Measurements from ENCODE around the gene CDH23. TPM values are rescaled to one million over a fixed set of nuclear protein-coding genes. Genes with fewer than 3 reads are reported as not detected.

Gene CDH23
- total and polyA plus RNA-seq, 2 of the 8 experiments (the other 6 are each of a cell fraction or from before 2014, with no cell fraction given): 1.9 to 4.9 TPM

DNA sequence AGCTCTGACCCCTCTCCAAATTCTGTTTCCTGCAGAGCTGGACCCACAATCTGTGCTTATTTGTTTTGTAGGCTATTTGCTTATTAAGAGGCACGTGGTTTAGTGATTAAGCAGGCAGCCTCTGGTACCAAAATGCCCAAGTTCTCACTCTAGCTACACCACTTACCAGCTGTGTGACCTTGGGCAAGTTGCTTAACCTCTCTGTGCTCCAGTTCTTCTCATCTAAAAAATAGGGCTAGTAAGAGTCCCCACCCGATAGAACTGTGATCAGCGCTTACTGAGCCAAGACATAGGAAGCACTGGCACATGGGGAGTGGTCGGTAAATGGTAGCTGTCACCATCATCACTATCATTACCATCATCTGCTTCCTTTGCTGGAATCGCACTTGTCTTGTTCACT lies 302.0 kb downstream of the CDH23 start:
- H4K20me1 ChIP-seq (replicated peaks in 1 of 2; ENCODE audit: control insufficient read depth in 1 of 2, insufficient read depth in 2 of 2, low read length in 2 of 2): no peaks in the 10 kb centered on the region
- no peak overlapping the region for H3K4me2 ChIP-seq (ENCODE audit: insufficient read depth in 1 of 2, low read depth in 2 of 2, low read length in 2 of 2)
- H4K91ac ChIP-seq (replicated peaks; ENCODE audit: insufficient read length, low read length): no peak overlapping the region
- no peaks in the 10 kb centered on the region for H3K27me3 ChIP-seq (replicated peaks in 1 of 4; ENCODE audit: control insufficient read depth in 3 of 4, extremely low read depth in 1 of 4, insufficient read depth in 3 of 4, low read length in 3 of 4)
- DNase-seq (ENCODE audit: low read depth in 1 of 2, low spot score in 2 of 2): no peak
- no peak overlapping the region for H3K56ac ChIP-seq (replicated peaks; ENCODE audit: insufficient read length, low read depth, low read length)
- H3K4me3 ChIP-seq (ENCODE audit: extremely low read depth in 1 of 4, insufficient read depth in 2 of 4, low read depth in 3 of 4, low read length in 4 of 4): no peak overlapping the region
- H3K23ac ChIP-seq (ENCODE audit: insufficient read length): no peak overlapping the region
- no peak overlapping the region for H3K27ac ChIP-seq (ENCODE audit: low read depth, low read length)
- no peak overlapping the region for H2BK20ac ChIP-seq (ENCODE audit: low read length)
- no peak overlapping the region for H2AFZ ChIP-seq (ENCODE audit: low read length)
- no peak overlapping the region for H2BK120ac ChIP-seq (replicated peaks; ENCODE audit: low read depth, low read length)
- WGBS, 2 experiments (ENCODE audit: extremely low coverage in 1 of 2, insufficient coverage in 1 of 2, insufficient read length in 1 of 2, insufficient replicate concordance in 2 of 2, low coverage in 1 of 2, low lambda C conversion rate in 2 of 2, missing lambda C conversion rate in 1 of 2): 88% methylated on average over 5 of the region's 5 CpGs; no CpG with 5 or more reads in 1 of the 2 experiments
- ChIA-PET POLR2A (ENCODE audit: partially characterized antibody) (interaction anchor here (0.9 kb wide), 1 partner anchor 79 kb away, joined by 3 read pairs; no protein-coding TSS in a partner anchor), CTCF (ENCODE audit: partially characterized antibody) (interaction anchor here (0.8 to 11.1 kb wide), 31 partner anchors 8 to 390 kb away, joined by 3 to 169 read pairs (median 7); partner anchors contain the start of gene VSIR)
- no peak overlapping the region for H3K18ac ChIP-seq (ENCODE audit: extremely low read depth, low read length)
- no peak overlapping the region for H2BK12ac ChIP-seq (ENCODE audit: low read depth, low read length)
- no peak overlapping the region for H4K5ac ChIP-seq (ENCODE audit: insufficient read length, low read depth, low read length)
- H3K4ac ChIP-seq (replicated peaks; ENCODE audit: insufficient read length, low read depth, low read length): no peak overlapping the region
- no peaks in the 10 kb centered on the region for H3K79me1 ChIP-seq (ENCODE audit: low read depth, low read length)
- no peak overlapping the region for H3K9ac ChIP-seq (replicated peaks in 1 of 4; ENCODE audit: extremely low read depth in 1 of 4, low read depth in 3 of 4, low read length in 3 of 4)
- no peak overlapping the region for H4K8ac ChIP-seq (ENCODE audit: extremely low read depth, insufficient read depth, low read length)
- H2BK15ac ChIP-seq (ENCODE audit: low read length): no peak overlapping the region
- peak; percentile 75; the same call in 1 of the 2 replicates for TF ChIP-seq KDM1A (IDR thresholded peaks at IDR 0.05; ENCODE audit: borderline replicate concordance, low read length)
- TF ChIP-seq ZNF274 (IDR thresholded peaks at IDR 0.05; ENCODE audit: borderline replicate concordance, extremely low read depth, low read length): no peak
- no peak for TF ChIP-seq SP1 (IDR thresholded peaks at IDR 0.05; ENCODE audit: low read depth, low read length)
- no peak for TF ChIP-seq SUZ12 (IDR thresholded peaks at IDR 0.05; ENCODE audit: low read length)
- no peak for TF ChIP-seq HDAC2 (IDR thresholded peaks at IDR 0.05; ENCODE audit: borderline replicate concordance in 1 of 2, low read depth in 2 of 2, low read length in 2 of 2)
- TF ChIP-seq EGR1 (IDR thresholded peaks at IDR 0.05; ENCODE audit: borderline replicate concordance, low read depth, low read length): no peak
- no peaks in the 10 kb centered on the region; a peak in 2 of 7 replicates for H3K4me1 ChIP-seq (replicated peaks in 1 of 4; ENCODE audit: control insufficient read depth in 3 of 4, insufficient read depth in 4 of 4, low read length in 3 of 4)
- no peaks in the 10 kb centered on the region for H3K9me3 ChIP-seq (ENCODE audit: insufficient read depth in 2 of 2, low read depth in 1 of 2, low read length in 1 of 2)
- H3K36me3 ChIP-seq (ENCODE audit: control insufficient read depth in 2 of 4, insufficient read depth in 4 of 4, low read length in 3 of 4): no peaks in the 10 kb centered on the region
- H2AK5ac ChIP-seq (ENCODE audit: low read depth, low read length): no peak overlapping the region
- H3K23me2 ChIP-seq (ENCODE audit: low read depth, low read length): no peaks in the 10 kb centered on the region
- H3K14ac ChIP-seq (ENCODE audit: insufficient read length): no peak overlapping the region
- FAIRE-seq: no peak
- H2BK5ac ChIP-seq (ENCODE audit: low read depth, low read length): no peak overlapping the region
- H3K79me2 ChIP-seq (ENCODE audit: control insufficient read depth in 1 of 2, insufficient read depth in 2 of 2, low read length in 2 of 2): no peaks in the 10 kb centered on the region
